ENCODE measurements around the gene RIOK1.

DNA sequence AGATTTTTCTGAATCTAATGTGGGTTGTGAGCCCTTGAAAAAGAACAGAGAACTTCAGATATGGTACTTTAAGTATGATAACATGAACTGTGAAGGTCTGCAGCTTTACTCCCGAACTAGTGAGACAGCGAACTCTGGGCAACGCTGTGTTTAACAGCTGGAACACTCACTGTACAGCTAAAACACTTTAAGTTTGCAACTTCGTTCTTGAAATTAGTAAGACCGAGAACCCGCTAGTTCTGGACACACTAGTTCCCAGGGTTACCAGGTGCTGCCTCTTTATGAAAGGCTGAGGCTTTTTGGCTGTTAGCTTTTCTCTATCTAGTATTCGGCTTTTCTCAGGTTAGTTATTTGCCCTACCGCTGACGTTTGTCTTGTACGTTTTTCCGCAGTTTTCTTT is 52.9 kb downstream of the RIOK1 start:
- TF ChIP-seq HNRNPK (IDR thresholded peaks at IDR 0.05; ENCODE audit: low read depth, low read length, poor library complexity, severe bottlenecking) (no peak), FOXJ3 (CRISPR knock-in tag; IDR thresholded peaks at IDR 0.05) (no peak), TARDBP (IDR thresholded peaks at IDR 0.05) (no peak), BRCA1 (IDR thresholded peaks at IDR 0.05) (no peak), BRCA1 (CRISPR knock-in tag; IDR thresholded peaks at IDR 0.05) (no peak), FOXK1 (CRISPR knock-in tag; IDR thresholded peaks at IDR 0.05; ENCODE audit: borderline replicate concordance) (no peak)
- TF ChIP-seq, protein P1, sequence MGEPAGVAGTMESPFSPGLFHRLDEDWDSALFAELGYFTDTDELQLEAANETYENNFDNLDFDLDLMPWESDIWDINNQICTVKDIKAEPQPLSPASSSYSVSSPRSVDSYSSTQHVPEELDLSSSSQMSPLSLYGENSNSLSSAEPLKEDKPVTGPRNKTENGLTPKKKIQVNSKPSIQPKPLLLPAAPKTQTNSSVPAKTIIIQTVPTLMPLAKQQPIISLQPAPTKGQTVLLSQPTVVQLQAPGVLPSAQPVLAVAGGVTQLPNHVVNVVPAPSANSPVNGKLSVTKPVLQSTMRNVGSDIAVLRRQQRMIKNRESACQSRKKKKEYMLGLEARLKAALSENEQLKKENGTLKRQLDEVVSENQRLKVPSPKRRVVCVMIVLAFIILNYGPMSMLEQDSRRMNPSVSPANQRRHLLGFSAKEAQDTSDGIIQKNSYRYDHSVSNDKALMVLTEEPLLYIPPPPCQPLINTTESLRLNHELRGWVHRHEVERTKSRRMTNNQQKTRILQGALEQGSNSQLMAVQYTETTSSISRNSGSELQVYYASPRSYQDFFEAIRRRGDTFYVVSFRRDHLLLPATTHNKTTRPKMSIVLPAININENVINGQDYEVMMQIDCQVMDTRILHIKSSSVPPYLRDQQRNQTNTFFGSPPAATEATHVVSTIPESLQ (CRISPR knock-in tag; IDR thresholded peaks at IDR 0.05), result no peak
- TF ChIP-seq, protein P2, sequence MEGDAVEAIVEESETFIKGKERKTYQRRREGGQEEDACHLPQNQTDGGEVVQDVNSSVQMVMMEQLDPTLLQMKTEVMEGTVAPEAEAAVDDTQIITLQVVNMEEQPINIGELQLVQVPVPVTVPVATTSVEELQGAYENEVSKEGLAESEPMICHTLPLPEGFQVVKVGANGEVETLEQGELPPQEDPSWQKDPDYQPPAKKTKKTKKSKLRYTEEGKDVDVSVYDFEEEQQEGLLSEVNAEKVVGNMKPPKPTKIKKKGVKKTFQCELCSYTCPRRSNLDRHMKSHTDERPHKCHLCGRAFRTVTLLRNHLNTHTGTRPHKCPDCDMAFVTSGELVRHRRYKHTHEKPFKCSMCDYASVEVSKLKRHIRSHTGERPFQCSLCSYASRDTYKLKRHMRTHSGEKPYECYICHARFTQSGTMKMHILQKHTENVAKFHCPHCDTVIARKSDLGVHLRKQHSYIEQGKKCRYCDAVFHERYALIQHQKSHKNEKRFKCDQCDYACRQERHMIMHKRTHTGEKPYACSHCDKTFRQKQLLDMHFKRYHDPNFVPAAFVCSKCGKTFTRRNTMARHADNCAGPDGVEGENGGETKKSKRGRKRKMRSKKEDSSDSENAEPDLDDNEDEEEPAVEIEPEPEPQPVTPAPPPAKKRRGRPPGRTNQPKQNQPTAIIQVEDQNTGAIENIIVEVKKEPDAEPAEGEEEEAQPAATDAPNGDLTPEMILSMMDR (IDR thresholded peaks at IDR 0.05 in 2 of 3, conservative IDR thresholded peaks at IDR 0.05 in 1 of 3; ENCODE audit: insufficient read depth in 2 of 3, low read depth in 1 of 3, low read length in 3 of 3), result no peak

All from K562 (cell line).